ENCODE measurements around the gene LYSMD2.

DNA sequence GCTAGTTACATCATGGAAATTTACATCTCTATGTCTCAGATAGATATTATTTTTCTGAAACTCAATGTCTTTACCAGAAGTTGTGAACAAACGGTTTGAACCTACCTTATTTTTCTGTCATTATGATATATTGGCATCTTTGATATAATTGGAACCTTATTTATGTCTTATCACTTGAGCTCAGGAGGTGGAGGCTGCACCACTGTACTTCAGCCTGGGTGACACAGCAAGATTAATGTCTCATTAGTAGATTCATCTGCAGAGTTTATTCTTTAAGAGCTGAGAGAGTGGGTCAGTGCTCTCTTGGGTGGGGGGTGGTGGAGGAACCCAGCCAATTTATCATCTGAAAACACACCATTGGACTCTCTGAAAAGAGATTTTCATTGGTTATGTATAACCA lies 34.7 kb downstream of the LYSMD2 start:
- peak; percentile 27; the same call in 1 of the 2 replicates for TF ChIP-seq MEF2A (IDR thresholded peaks at IDR 0.05; ENCODE audit: control insufficient read depth, low read depth, low read length)
- TF ChIP-seq CHD2 (IDR thresholded peaks at IDR 0.05; ENCODE audit: low read depth, low read length), result no peak
- TF ChIP-seq FOXK1 (CRISPR knock-in tag; IDR thresholded peaks at IDR 0.05; ENCODE audit: borderline replicate concordance), result no peak
- TF ChIP-seq, protein P1, sequence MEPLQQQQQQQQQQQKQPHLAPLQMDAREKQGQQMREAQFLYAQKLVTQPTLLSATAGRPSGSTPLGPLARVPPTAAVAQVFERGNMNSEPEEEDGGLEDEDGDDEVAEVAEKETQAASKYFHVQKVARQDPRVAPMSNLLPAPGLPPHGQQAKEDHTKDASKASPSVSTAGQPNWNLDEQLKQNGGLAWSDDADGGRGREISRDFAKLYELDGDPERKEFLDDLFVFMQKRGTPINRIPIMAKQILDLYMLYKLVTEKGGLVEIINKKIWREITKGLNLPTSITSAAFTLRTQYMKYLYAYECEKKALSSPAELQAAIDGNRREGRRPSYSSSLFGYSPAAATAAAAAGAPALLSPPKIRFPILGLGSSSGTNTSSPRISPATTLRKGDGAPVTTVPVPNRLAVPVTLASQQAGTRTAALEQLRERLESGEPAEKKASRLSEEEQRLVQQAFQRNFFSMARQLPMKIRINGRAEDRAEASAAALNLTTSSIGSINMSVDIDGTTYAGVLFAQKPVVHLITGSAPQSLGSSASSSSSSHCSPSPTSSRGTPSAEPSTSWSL (CRISPR knock-in tag; IDR thresholded peaks at IDR 0.05; ENCODE audit: borderline replicate concordance), result no peak
- TF ChIP-seq GTF2E2 (tag; IDR thresholded peaks at IDR 0.05), result no peak
- no peak for TF ChIP-seq CBX5 (IDR thresholded peaks at IDR 0.05; ENCODE audit: borderline replicate concordance, low read depth)
- TF ChIP-seq, protein P2, sequence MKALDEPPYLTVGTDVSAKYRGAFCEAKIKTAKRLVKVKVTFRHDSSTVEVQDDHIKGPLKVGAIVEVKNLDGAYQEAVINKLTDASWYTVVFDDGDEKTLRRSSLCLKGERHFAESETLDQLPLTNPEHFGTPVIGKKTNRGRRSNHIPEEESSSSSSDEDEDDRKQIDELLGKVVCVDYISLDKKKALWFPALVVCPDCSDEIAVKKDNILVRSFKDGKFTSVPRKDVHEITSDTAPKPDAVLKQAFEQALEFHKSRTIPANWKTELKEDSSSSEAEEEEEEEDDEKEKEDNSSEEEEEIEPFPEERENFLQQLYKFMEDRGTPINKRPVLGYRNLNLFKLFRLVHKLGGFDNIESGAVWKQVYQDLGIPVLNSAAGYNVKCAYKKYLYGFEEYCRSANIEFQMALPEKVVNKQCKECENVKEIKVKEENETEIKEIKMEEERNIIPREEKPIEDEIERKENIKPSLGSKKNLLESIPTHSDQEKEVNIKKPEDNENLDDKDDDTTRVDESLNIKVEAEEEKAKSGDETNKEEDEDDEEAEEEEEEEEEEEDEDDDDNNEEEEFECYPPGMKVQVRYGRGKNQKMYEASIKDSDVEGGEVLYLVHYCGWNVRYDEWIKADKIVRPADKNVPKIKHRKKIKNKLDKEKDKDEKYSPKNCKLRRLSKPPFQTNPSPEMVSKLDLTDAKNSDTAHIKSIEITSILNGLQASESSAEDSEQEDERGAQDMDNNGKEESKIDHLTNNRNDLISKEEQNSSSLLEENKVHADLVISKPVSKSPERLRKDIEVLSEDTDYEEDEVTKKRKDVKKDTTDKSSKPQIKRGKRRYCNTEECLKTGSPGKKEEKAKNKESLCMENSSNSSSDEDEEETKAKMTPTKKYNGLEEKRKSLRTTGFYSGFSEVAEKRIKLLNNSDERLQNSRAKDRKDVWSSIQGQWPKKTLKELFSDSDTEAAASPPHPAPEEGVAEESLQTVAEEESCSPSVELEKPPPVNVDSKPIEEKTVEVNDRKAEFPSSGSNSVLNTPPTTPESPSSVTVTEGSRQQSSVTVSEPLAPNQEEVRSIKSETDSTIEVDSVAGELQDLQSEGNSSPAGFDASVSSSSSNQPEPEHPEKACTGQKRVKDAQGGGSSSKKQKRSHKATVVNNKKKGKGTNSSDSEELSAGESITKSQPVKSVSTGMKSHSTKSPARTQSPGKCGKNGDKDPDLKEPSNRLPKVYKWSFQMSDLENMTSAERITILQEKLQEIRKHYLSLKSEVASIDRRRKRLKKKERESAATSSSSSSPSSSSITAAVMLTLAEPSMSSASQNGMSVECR (CRISPR knock-in tag; IDR thresholded peaks at IDR 0.05), result no peak
- TF ChIP-seq, protein P3, sequence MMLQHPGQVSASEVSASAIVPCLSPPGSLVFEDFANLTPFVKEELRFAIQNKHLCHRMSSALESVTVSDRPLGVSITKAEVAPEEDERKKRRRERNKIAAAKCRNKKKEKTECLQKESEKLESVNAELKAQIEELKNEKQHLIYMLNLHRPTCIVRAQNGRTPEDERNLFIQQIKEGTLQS (IDR thresholded peaks at IDR 0.05), result no peak
- TF ChIP-seq, protein P3 (CRISPR knock-in tag; conservative IDR thresholded peaks at IDR 0.05), result no peak

Data from K562 (cell line).